ENCODE results near the gene RDH16.

The RDH16 gene

DNA sequence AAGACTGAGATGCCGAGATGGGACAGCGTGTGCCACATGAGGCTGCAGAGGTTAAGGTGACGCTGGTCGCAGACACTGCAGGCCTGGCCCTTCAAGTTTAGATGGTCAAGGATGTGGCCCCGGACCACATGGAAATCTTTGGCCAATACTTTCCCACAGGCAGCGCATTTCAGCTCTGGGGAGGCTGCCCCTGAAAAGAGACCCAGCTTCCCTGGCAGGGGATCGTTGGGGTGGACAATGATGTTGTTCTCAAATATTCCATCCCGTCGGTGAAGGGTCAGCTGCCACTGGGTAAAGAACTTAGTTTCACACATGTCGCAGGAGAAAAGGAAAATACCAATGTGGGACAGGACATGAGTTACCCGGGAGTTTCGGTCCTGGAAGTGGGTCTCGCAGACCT lies 46.0 kb upstream of the RDH16 start:
- no peak overlapping the region for H2AFZ ChIP-seq
- H3K9ac ChIP-seq, result no peak overlapping the region
- H3K4me2 ChIP-seq (ENCODE audit: low read length), result no peak overlapping the region
- H3K4me1 ChIP-seq, result peaks cover 15% of the 10 kb centered on the region
- TF ChIP-seq, protein P1, sequence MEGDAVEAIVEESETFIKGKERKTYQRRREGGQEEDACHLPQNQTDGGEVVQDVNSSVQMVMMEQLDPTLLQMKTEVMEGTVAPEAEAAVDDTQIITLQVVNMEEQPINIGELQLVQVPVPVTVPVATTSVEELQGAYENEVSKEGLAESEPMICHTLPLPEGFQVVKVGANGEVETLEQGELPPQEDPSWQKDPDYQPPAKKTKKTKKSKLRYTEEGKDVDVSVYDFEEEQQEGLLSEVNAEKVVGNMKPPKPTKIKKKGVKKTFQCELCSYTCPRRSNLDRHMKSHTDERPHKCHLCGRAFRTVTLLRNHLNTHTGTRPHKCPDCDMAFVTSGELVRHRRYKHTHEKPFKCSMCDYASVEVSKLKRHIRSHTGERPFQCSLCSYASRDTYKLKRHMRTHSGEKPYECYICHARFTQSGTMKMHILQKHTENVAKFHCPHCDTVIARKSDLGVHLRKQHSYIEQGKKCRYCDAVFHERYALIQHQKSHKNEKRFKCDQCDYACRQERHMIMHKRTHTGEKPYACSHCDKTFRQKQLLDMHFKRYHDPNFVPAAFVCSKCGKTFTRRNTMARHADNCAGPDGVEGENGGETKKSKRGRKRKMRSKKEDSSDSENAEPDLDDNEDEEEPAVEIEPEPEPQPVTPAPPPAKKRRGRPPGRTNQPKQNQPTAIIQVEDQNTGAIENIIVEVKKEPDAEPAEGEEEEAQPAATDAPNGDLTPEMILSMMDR (IDR thresholded peaks at IDR 0.05), result no peak
- H3K27ac ChIP-seq, result no peak overlapping the region
- no peak overlapping the region for H3K4me3 ChIP-seq (ENCODE audit: low read depth, low read length)
- H3K27me3 ChIP-seq (ENCODE audit: control insufficient read depth, insufficient read depth, low read length), result no peaks in the 10 kb centered on the region
- peaks cover 11% of the 10 kb centered on the region for H3K79me2 ChIP-seq
- H3K36me3 ChIP-seq (ENCODE audit: control insufficient read depth, insufficient read depth, low read length), result no peaks in the 10 kb centered on the region
- H3K9me3 ChIP-seq (ENCODE audit: control insufficient read depth, low read length), result no peaks in the 10 kb centered on the region

DNA sequence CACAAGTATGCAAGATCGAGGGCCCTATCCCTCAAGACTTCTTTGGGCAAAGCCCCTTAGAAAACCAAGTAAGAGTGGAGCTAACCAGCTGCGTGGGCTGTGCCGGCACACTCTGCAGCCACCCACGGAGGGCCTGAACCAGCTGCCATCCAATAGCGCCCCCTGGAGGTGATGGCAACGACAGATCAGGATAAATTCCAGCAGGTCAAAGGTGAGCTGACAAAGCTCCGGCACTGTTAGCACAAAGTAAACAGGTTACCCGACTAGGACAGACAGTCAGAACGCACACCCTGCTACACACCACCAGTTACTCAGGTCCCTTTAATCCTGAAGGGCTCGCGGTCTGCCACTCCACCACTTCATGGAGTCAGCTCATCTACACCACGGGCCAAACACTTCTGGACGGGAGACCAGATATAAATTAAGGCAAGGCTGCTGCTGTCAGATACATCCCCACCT lies 44.1 kb upstream of the RDH16 start:
- Histone ChIP-seq H3K27me3 (ENCODE audit: control insufficient read depth, insufficient read depth, low read length) (no peaks in the 10 kb centered on the region), H3K9ac (no peak overlapping the region), H3K27ac (no peak overlapping the region), H3K79me2 (peaks cover 5% of the 10 kb centered on the region), H3K4me1 (peaks cover 20% of the 10 kb centered on the region), H3K4me3 (ENCODE audit: low read depth, low read length) (no peak overlapping the region), H3K9me3 (ENCODE audit: control insufficient read depth, low read length) (no peaks in the 10 kb centered on the region), H3K36me3 (ENCODE audit: control insufficient read depth, insufficient read depth, low read length) (no peaks in the 10 kb centered on the region), H3K4me2 (ENCODE audit: low read length) (no peak overlapping the region), H2AFZ (no peak overlapping the region)
- TF ChIP-seq, protein P1 (IDR thresholded peaks at IDR 0.05), result peak; percentile 67

DNA sequence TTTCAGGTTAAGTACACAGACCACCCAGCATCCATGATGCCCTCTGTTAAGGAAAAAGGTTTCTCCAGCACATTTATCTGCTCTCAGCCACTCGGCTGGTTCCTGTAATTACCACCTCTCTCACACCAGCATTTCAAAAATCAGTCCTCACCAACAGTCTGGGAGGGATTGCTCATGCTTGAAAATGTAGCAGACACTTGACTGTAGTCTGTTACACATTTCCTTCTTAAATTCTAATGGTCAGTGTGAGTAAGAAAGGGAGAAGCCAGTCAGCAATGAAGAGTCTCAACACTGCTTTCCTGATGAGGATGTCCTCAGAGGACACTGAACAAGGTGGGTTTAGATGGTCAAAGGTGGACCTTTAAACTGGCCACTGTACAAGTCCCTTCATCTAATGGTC lies 43.0 kb upstream of the RDH16 start:
- Histone ChIP-seq H3K36me3 (ENCODE audit: control insufficient read depth, insufficient read depth, low read length) (no peaks in the 10 kb centered on the region), H3K9ac (no peak overlapping the region)
- TF ChIP-seq, protein P1 (IDR thresholded peaks at IDR 0.05), result no peak

DNA sequence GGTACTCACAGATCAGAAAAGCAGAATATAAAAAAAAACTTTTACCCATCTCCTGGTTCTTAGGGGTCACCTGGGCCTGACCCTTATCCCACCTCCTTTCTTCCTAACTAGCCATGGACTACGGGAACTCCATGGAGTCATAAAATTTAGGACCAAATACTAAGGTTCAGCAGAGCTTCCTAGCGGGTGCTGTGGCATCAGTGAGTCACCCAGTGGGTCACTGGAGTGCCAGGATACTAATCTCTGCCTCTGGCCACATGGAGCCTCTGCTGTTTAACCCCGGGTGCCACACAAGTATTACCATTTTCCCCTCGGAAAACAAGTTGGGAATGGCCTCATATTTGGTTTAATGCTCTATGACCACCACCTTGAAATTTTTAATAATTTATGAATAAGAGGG lies 42.0 kb upstream of the RDH16 start:
- H3K27me3 ChIP-seq (ENCODE audit: control insufficient read depth, insufficient read depth, low read length), result no peaks in the 10 kb centered on the region
- H3K9me3 ChIP-seq (ENCODE audit: control insufficient read depth, low read length), result no peaks in the 10 kb centered on the region
- H3K4me3 ChIP-seq (ENCODE audit: low read depth, low read length), result no peak overlapping the region
- H3K27ac ChIP-seq, result no peak overlapping the region
- peaks cover 5% of the 10 kb centered on the region for H3K79me2 ChIP-seq
- TF ChIP-seq, protein P1 (IDR thresholded peaks at IDR 0.05), result no peak
- no peak overlapping the region for H3K9ac ChIP-seq
- H2AFZ ChIP-seq, result no peak overlapping the region
- no peak overlapping the region for H3K4me2 ChIP-seq (ENCODE audit: low read length)
- no peaks in the 10 kb centered on the region for H3K36me3 ChIP-seq (ENCODE audit: control insufficient read depth, insufficient read depth, low read length)
- H3K4me1 ChIP-seq, result peaks cover 20% of the 10 kb centered on the region

More for the DNA sequence above, 43.0 kb upstream of the RDH16 start:
- Histone ChIP-seq H3K27me3 (ENCODE audit: control insufficient read depth, insufficient read depth, low read length) (no peaks in the 10 kb centered on the region), H3K27ac (no peak overlapping the region), H3K9me3 (ENCODE audit: control insufficient read depth, low read length) (no peaks in the 10 kb centered on the region), H2AFZ (no peak overlapping the region), H3K4me3 (ENCODE audit: low read depth, low read length) (no peak overlapping the region), H3K4me1 (peaks cover 20% of the 10 kb centered on the region), H3K4me2 (ENCODE audit: low read length) (no peak overlapping the region), H3K79me2 (peaks cover 5% of the 10 kb centered on the region)

DNA sequence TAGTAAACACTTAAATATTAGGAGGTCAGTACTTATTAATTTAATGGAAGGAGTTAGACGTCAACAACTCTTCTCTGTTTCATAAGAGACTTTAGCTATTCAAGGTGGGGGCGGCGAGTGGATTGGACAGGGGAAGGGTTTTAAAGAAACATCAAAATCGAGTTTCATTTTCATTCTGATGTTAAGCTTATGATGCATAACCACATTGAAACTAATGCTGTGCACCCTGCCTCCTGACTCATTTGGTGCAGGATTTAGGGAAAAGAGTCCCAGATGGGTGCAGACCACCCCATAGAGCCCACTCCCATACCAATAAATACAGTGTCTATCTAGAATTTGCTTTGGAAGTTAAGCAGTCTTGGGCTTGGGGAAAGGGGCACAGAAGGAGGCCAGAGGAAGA lies 41.6 kb upstream of the RDH16 start:
- Histone ChIP-seq H3K9me3 (ENCODE audit: control insufficient read depth, low read length) (no peaks in the 10 kb centered on the region), H3K27ac (no peak overlapping the region), H3K4me2 (ENCODE audit: low read length) (no peak overlapping the region), H3K27me3 (ENCODE audit: control insufficient read depth, insufficient read depth, low read length) (no peaks in the 10 kb centered on the region), H3K79me2 (peaks cover 4% of the 10 kb centered on the region), H3K9ac (no peak overlapping the region), H3K36me3 (ENCODE audit: control insufficient read depth, insufficient read depth, low read length) (no peaks in the 10 kb centered on the region), H2AFZ (no peak overlapping the region), H3K4me3 (ENCODE audit: low read depth, low read length) (no peak overlapping the region), H3K4me1 (peaks cover 20% of the 10 kb centered on the region)
- TF ChIP-seq, protein P1 (IDR thresholded peaks at IDR 0.05), result no peak
